GM19043 (cell line): ENCODE data around the gene EFTUD2.
"Not testable (repeated sequence)": the region's sequence is repeated elsewhere in the genome, so short reads cannot be mapped to it uniquely, and the experiment has no call there.

ENCODE experiments used
- ATAC-seq: cut with Tn5 transposase; IDR thresholded peaks from one replicate; pipeline ENCODE4 v1.9.1; 2021; ENCODE audit warnings: low read depth; ENCODE audit not compliant: unreplicated experiment

Gene EFTUD2

GRCh38 chr17:44899074-44899782 lies at the start of gene EFTUD2:
EFTUD2 (minus strand) TSS chr17:44899445; CDS start chr17:44894521, 4,924 bp downstream.
- ATAC-seq = peak; percentile 73

- no peak for ATAC-seq
Measured at GRCh38 chr17:44948315-44948795, 49.1 kb upstream of the EFTUD2 start.

- ATAC-seq = peak; percentile 88
Measured at GRCh38 chr17:44947461-44948314, 48.4 kb upstream of the EFTUD2 start, which contains the start of gene KIF18B. KIF18B (minus strand) TSS chr17:44947773; CDS start chr17:44936344, 11,429 bp downstream.

GRCh38 chr17:44945652-44946051 lies 46.4 kb upstream of the EFTUD2 start:
- not testable (repeated sequence) for ATAC-seq

- no peak for ATAC-seq
Measured at GRCh38 chr17:44942456-44942855, 43.2 kb upstream of the EFTUD2 start.

- no peak for ATAC-seq
Measured at GRCh38 chr17:44941712-44942331, 42.6 kb upstream of the EFTUD2 start.

GRCh38 chr17:44940768-44941167 lies 41.5 kb upstream of the EFTUD2 start:
- ATAC-seq = no peak

- no peak for ATAC-seq
Measured at GRCh38 chr17:44940317-44940716, 41.1 kb upstream of the EFTUD2 start.

GRCh38 chr17:44935116-44935515 lies 35.9 kb upstream of the EFTUD2 start:
- no peak for ATAC-seq

- no peak for ATAC-seq
Measured at GRCh38 chr17:44934745-44935105, 35.5 kb upstream of the EFTUD2 start.

- no peak for ATAC-seq
Measured at GRCh38 chr17:44933824-44934744, 34.8 kb upstream of the EFTUD2 start.

GRCh38 chr17:44932787-44933097 lies 33.5 kb upstream of the EFTUD2 start:
- ATAC-seq = no peak

GRCh38 chr17:44932096-44932786 lies 33.0 kb upstream of the EFTUD2 start:
- no peak for ATAC-seq

- no peak for ATAC-seq
Measured at GRCh38 chr17:44931376-44931775, 32.1 kb upstream of the EFTUD2 start.

GRCh38 chr17:44930667-44931066 lies 31.4 kb upstream of the EFTUD2 start:
- no peak for ATAC-seq

- no peak for ATAC-seq
Measured at GRCh38 chr17:44928950-44929720, 29.9 kb upstream of the EFTUD2 start.

GRCh38 chr17:44928136-44928535 lies 28.9 kb upstream of the EFTUD2 start:
- ATAC-seq = no peak

- no peak for ATAC-seq
Measured at GRCh38 chr17:44927696-44928095, 28.5 kb upstream of the EFTUD2 start.
